HG03520 (cell line): Measurements from ENCODE around the gene SULF2.

ENCODE experiments used
- ATAC-seq: cut with Tn5 transposase; IDR thresholded peaks from one replicate; pipeline ENCODE4 v1.9.1; 2021; ENCODE audit warnings: mild to moderate bottlenecking, moderate library complexity; ENCODE audit not compliant: unreplicated experiment

SULF2 gene

DNA sequence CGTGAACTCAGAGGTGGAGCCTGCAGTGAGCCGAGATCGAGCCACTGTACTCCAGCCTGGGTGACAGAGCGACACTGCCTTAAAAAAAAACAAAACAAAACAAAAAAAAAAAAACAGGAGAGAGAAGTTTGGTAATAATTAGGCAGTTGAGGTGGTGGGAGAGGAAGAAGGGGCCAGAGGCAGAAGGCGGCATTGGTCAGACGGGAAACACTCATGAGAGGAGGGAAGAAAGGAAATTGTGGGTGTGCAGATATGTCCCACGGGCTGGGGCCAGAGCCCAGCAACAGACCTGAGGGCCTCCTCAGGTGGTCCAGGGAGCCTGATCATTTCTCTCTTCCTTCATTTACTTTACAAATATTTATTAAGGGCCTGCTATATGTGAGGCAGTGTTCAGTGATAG, 20.0 kb downstream of the SULF2 start:
- no peak for ATAC-seq

DNA sequence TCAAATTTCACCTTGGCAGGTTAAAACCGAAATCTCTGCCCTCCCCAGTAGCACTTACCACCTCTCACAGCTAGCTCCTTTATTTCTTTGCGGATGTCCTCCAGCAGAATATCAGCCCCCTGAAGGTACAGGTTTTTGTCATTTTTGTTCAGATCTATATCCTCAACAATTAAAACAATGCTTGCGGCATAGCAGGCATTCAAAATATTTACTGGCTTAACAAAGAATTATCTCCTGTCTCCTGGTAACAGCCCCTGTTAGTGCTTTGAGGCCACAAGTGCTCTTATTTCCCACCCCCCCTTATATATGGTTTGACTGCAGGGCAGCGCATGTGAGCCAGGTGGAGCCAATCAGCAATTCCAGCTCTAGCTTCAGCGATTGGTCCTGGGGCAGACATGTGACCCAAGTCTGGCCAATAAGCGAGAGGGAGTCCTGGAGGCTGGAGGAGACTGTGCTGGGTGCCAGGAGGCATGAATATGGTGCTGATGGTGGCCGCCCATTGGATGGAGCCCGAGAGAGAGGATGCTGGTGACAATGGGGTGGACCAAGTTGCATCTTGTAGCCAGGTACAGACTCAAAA, 21.0 kb downstream of the SULF2 start:
- ATAC-seq, result no peak

DNA sequence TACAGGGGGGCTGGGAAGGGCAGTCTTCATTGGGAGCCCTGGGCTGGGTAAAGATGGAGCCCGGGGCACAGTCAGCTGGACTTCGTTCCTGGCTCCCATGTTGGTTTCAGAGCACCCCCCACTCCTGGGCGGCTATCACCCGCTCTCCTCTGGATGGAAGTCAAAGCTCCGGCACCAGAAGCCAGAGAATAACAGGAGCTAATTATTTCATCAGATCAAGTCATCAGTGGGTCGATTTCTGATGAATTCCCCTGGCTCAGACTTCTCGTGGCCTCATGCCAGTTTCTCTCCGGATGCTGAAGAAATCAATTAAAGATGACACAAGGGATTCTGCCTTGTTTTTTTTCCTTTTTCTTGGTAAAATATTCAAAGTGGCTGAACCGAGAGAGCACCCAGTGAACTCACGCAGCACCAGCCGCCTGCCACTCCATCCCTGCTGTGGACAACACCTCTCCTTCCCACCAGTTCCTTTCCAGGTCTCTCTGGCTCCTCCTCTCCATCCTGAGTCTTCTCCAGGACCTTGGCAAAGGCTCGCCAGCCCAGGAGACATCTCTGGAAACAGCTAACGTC, 22.5 kb downstream of the SULF2 start:
- no peak for ATAC-seq

DNA sequence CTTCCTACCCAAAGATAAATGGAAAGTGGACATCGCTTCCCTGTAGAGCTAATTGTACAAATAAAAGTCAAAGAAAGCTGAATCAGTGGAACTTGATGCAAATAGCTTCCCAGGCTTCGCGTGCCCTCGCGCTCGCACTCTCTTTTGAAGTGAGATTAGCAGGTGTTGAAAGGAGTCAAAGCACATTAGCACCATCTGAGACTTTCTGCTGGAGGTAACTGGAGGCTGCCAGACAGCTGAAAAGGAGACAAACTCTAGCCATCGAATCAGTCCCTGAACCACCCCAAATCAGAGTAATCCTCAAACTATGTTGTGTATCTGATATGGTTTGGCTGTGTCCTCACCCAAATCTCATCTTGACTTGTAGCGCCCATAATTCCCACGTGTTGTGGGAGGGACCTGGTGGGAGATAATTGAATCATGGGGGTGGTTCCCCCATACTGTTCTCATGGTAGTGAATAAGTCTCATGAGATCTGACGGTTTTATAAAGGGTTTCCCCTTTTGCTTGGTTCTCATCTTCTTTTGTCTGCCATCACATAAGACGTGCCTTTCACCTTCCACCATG, 23.7 kb downstream of the SULF2 start:
- ATAC-seq, result no peak

DNA sequence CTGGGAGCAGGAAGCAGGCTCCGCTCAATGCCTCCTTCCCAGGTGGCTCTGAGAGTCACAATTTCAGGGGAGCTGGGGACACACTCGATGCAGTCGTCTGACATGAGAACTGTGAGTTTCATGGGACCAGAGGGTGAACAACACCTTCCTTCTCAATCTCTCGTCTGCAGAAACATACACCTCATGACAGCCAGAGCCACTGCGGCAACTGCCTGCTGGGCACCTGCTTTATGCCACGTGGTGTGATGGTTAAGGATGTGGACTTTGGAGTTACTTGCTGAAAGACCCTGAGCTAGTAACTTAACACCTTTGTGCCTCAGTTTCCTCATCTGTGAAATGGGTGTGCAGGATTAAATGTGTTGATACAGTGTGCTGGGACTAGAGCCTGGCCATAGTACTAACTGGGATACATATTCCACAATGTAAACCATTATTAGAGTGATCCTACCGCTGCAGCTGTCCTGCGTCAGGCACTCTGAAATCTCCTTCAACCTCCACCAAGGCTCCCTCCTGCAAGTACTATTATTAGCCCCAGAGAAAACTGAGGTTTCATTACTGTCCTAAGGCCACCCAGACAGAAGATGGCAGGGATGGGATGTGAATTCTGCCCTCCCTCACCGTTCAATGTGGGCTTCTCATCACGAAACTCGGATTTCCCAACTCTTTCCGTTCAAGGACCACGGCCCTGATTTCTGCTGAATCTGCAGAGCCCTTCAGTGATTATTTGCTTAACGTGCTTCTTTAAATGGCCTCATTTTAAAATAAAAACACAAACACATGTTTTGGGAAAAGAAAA, 24.4 kb downstream of the SULF2 start:
- no peak for ATAC-seq

DNA sequence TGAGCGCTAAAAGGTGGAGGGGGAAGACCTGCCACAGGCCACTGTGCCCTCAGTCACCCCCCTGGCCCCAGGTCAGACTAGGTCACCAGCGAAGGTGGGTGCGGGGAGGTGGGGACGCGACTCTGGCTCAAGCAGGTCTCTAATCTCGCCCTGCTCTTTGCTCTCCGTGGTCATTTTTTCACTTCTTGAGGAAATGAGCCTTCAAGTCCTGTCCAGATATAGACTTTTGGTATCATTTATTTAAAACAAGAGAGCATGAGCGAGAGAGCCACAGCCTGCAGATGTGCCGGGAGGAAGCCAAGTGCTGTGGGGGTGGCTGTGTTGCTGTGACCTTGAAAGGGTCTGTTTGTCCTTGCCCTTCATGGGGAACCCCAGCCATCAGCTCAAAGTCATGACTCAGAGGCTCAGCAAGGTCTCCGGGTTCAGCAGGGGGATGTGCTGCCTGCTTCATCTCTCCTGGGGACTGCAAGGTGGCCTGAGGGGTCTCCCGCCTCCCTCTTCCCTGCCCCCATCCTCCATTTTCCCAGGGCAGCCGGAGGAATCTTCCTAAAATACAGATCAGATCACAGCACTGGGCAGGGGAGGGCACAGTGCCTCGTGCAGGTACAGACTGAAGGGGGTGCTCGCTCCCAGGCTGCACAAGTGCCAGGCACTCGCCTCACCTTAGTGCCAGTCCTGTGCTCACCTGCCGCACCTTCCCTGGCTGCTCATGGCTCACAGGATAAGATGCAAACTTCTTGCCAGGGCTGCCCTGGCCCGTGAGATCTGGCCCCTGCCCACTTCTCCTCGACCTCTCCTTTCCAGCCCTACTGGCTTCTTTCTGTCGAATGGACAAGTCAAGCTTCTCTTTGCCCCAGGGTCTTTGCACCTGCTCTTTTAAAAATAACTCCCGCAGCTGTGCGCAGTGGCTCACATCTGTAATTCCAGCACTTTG, 26.5 kb downstream of the SULF2 start:
- ATAC-seq, result no peak

DNA sequence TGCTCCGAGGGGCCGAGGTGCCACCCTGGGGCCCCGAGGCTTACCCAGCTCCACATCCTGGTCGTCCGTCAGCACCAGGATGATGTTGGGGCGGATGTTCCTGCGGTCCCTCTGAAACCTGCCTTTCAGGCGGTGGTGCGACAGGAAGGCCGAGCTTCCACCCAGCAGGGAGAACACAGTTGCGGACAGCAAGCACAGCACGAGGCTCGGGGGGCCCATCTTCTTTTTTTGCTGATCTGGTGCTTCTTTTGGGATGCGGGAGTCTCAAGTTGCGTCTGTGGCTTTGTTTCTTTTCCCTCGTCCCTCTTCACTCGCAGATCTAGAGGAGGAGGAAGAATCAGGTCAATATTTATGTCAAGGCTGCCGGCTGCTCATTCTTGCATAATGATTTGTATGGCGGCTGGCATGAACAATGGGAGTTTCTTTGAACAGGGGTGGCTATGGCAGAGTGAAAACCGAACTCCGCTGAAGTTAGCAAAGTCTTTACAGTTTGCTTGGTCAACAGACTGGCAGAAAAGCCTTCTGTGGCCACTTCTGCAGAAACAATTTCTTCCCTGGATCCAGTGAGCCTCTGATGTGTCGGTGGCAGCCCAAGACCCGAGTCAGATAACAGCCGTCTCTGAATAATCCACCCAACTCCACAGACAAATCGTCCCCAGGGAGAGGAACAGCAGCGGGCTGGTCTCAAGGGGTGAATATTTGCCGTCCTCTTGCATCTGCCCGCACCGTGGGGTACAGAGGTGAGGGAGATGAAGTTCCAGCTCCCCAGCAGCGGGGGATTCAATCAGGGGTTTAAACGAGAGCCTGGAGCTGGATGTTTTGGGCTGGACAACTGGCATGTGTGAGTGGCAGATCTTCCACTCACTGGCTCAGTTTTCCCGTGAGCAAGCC, 27.9 kb downstream of the SULF2 start:
- ATAC-seq, result no peak

DNA sequence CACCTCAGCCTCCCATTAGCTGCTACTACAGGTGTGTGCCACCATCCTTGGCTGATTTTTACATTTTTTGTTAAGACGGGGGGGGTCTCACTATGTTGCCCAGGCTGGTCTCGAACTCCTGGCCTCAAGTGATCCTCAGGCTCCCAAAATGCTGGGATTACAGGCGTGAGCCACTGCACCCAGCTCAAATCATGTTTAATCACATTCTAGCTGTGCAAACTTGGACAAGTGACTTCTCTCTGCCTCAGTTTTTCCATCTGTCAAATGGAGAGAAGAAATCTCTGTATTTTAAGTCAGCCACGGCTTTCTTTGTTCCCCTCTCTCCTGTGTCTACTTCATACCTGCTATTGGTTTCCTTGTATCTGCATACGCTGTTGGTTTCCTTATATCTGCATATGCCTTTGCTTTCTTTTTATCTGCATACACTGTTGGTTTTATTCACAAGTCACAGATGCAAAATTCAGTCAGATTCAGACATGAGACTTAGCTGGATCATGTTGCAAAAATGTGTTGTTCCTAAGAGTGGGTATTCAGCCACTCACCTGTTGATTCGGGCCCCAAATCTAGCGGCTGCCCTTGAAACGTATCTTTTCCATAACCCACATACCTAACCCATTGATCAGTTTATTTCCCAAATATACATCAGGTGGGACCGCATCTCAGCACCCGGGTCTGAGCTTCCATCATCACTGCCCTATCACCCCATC, 30.2 kb downstream of the SULF2 start:
- ATAC-seq, result no peak

DNA sequence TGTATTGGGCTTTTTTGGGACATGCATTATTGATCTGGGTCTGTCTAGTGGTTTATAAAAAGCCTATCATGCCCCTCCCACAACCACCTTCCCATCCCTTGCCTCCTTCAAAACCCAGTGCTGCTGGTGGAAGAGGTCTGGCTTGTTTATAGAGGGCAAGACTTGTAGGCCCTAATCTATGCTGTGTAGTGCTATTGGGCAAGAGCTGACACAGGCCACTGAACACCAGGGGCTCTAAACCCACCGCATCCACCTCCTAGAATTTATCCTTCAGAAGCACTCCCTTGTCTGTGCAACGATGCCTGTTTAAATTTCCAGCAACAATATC, 30.9 kb downstream of the SULF2 start:
- no peak for ATAC-seq

DNA sequence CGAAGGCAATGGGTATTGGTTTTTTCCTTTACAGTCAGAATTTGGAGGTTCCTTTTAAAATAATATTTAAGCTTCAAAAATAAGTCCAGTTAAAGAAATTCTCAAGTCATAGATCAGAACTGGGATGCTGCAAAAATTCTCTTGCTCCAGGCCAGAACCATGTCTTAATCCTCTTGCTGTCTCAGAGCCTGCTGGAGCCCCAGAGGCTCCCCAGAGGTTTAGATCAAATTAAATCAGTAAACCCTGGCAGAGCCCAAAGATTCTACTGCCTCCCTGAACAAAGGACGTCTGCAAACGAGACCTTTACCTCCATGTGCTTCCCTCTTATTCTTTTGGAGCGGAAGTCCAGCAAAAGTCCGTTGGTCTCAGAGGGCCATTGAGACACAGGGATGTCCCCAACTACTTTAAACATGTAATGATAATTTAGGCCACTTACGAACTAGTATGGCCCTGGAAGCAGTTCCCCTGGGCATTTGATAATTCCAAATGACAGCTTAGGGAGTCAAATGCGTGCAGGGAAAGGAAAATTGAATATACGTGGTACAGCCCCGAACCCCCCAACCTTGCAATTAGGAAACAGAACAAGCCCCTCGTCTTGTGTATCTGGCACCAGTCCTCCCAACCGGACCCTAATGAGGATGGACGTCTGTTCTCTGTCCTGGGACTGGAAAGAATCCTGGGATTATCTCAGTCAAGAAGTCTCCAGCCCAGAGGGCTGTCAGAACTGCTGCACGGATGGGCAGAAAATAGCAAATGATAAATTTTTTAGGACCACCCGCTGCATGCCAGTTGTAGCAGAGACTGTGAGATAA, 31.5 kb downstream of the SULF2 start:
- no peak for ATAC-seq

DNA sequence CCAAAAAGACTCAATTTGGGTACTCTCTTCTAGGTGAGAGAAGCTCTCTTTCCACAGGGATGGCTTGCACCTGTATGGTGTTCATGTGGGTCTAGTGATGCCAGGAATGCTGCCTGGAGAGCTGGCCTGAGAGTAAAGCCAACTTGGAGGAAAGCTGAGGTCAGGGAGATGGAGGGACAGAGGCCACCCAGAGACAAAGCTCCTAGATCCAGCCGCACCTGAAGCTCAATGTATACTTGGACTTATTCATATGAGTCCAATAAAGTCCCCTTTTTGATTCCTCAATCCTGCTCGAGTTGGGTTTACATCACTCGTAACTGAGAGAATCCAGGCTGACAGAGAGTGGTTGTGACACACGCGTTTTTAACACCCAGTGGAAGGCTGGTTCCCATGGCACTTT, 33.8 kb downstream of the SULF2 start:
- ATAC-seq, result no peak

DNA sequence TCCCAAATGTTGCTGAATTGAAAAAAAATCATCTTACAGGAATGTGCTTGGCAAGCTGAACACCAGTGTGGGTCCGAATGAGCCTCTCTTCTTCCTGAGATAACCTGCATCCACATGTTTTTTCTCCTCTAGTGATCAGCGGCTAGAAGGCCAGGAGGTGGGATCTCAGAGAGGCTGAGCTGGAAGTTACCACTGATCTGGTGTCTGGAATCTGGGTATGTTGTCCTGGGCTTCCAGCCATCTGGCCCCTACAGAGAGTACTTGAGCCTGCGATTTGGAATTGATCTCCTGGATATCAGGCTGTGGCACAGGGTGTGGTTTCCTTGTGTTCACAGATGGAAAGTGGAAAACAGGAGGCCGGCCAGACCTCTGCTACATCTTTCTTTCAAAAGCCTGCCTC, 35.9 kb downstream of the SULF2 start:
- no peak for ATAC-seq

DNA sequence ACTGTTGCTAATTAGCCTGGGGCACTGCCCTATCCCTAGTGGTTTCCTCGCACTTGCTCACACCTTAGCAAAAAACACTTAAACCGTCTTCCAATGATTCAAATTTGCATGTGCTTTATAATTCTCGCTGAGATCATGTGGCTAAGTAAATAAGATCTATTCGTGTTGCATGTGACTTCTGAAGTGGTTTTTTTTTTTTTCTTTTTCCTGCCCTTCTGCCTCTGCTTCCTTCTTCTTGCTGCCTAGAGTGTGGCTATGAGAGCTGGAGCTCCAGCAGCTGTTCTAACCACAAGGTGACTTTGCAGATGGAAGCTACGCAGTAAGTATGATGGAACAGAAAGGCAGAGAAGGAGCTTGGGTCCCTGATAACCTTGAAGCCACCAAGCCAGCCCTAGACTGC, 36.5 kb downstream of the SULF2 start:
- ATAC-seq, result no peak

DNA sequence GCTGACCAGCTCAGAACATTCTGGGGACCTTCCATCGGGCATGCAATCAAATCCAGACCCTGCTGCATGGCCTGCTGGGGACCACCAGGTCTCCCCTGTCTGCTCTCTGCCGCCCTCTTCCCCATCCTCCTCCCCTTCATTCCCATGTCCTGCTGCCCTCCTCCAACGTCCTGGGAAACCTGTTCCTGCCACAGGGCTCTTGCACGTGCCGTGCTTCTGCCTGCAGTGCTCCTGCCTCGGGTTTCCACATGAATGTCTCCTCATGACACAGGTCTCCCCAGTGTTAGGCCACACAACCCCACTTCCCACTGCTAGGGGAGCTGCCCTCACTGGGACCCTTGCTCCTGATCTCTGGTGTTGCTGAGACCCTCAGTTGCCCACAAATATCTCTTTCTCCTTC, 37.2 kb downstream of the SULF2 start:
- no peak for ATAC-seq

DNA sequence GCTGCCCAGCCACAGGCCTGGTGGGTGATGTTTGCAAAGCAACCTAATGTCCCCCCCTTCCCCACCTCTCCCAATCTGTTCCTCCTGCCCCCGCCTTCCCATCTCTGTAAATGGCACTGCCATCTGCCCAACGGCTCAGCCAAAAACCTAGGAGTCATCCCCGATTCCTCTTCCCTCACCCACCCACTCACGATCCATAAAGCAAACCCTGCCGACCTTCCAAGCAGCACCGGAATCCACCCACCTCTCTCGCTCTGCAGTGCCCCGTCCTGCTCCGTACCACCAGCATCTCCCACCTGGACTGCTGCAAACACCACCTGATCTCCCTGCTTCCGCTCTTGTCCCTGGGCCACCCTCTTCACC, 37.6 kb downstream of the SULF2 start:
- ATAC-seq, result no peak

DNA sequence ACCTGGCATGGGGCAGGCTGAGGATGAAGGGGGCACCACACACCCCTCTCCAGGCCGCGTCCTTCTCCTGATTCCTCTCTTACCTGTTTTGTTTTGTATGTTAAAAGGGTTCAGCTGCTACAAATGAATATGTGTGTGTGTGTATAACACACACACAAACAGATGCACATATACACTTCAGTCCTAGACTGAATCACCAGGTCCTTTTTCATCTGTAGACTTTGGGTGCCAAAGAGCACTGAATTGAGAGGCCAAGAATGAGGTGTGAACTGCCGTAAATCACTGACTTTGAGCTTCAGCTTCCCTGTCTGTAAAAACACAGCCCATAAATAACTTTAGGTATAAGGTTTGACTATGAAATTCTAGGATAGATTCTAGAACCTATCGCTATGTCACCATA, 40.5 kb downstream of the SULF2 start:
- no peak for ATAC-seq

DNA sequence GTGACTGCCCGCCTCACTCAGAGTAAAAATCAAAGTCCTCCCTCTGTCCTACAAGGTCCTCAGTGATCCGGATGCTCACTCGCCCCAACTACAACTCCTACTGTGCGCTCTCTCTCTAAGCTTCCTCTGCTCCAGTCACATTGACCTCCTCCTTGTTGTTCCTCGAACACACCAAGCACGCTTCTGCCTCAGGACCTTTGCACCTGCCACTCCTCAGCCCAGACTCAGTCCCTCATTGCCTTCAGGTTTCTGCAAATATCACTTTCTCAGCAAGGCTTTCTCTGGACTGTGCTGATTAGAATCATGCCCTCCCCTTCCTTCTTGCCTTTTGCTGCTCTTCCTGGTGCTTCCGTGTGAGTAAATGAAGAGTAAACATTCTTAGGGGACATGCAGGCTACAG, 41.6 kb downstream of the SULF2 start:
- no peak for ATAC-seq

DNA sequence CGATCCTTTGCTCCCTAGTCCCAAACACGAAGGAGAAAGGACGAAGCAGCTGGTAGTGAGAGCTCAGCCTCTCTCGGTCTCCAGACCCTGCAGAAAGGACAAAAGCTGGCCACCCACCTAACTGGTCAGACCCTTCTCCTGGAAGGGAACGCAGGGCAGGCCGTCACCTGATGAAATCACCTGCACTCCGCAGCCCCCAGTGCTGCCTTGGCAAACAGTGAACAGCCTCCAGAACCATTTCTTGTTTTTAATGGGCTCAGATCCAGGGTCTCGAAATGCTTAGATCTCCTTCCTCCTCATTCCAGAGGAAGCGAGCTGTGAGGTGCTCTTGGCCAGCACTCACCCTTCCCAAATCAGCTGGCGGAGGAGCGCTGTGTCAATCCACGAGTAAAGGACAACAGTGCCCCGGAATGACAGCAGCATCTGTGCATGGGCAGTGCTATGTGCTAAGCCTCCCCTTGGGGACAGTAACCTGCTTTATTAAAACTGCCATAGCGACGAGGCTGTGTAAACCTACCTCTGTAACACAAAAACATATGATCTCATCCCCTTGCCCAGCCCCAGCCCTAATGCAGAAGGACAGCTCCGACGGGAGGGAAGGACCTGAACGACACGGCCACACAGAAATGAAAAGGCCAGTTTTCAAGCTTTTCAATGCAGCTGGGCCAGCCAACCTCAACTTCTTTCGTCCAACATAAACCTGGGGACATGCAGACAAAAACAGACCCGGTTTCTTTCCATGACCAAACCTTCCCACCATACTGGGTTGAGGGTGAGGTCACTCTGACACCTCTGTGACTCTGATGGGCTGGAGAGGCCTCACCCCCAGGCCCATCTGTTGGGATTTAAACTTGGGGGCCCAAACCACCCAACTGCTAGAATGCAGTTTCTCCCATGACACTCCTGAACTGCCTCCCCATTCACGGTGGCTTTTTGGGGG, 43.3 kb downstream of the SULF2 start:
- ATAC-seq, result no peak
